RWPE1 (cell line): ENCODE data around the gene SLCO1A2.
"Not testable (repeated sequence)": the region's sequence is repeated elsewhere in the genome, so short reads cannot be mapped to it uniquely, and the experiment has no call there.

ENCODE experiments used
- CTCF ChIA-PET: fragments of 350-600 bp; sonication (Branson Sonifier 250); formaldehyde crosslinking; extraction: SDS; loops from one replicate; lab custom pipeline; 2021; lab: Yijun Ruan, JAX
- POLR2A ChIA-PET: fragments of 400-600 bp; formaldehyde crosslinking; extraction: SDS; loops from one replicate; lab custom pipeline; 2020; ENCODE audit warnings: antibody characterized with exemption; ENCODE audit not compliant: low non-redundant PET; lab: Yijun Ruan, JAX
- DNase-seq: peaks from one replicate; pipeline ENCODE4 v3.0.0; 2012; ENCODE audit warnings: low spot score
- H3K27ac ChIP-seq: fragments of 450-650 bp; 2 replicates; pipeline ENCODE4 v1.5.1; 2017
- CTCF ChIP-seq: fragments of 450-650 bp; conservative IDR thresholded peaks from 2 replicates; pipeline ENCODE4 v1.5.1; 2017; ENCODE audit warnings: low read depth, mild to moderate bottlenecking

Gene SLCO1A2

DNA sequence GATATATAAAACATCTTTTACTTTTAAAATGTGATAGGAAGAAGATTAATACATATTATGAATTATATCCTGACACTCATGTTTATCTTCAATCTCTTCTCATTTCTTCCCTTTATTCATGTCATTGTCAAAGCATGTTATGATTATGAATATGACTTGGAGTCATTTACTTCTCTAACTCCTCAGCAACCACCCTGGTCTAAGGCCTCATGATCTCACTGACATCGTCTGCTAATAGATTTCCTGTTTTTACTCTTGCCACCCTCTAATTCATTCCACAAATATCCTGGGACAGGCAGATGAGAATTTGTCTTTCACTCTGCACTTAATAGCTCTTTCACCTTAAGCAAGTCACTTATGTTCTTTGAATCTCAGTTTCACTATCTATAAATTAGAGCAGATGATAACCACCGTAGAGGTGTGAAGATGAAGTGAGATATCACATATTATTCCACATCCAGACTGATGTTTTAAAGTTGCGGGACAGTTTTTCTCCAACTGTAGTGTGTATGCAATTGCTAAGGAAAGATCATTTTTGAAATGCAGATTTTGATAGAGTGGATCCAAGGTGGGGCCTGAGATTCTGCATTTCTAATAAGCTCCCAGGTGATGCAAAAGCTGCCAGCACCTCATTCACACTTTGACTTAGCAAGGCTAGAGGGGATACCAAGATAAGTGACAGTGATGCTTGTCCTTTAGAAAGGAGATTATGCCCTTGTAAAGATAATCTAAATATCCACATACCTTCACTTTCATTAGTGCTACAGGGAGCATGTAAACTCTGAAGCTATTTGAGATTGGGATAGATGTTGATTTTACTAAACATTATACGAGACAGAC is 34.6 kb upstream of the SLCO1A2 start:
- no peak for TF ChIP-seq CTCF
- ChIA-PET POLR2A (no interaction called here), CTCF (no interaction called here)
- DNase-seq = no peak
- H3K27ac ChIP-seq = no peak overlapping the region

DNA sequence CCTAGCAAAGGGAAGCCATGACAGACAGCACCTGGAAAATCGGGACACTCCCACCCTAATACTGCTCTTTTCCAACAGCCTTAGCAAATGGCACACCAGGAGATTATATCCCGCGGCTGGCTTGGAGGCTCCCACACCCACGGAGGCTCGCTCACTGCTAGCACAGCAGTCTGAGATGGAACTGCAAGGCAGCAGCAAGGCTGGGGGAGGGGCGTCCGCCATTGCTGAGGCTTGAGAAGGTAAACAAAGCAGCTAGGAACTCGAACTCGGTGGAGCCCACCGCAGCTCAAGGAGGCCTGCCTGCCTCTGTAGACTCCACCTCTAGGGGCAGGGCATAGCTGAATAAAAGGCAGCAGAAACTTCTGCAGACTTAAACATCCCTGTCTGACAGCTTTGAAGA is 25.9 kb upstream of the SLCO1A2 start:
- DNase-seq, CTCF ChIA-PET, POLR2A ChIA-PET, H3K27ac ChIP-seq: not testable (repeated sequence)

- POLR2A ChIA-PET = no interaction called here
- CTCF ChIA-PET = no interaction called here
- no peak for DNase-seq
- H3K27ac ChIP-seq = no peak overlapping the region
- TF ChIP-seq CTCF = no peak
Observed at GRCh38 chr12:21354641-21355040, 19.9 kb upstream of the SLCO1A2 start.

DNA sequence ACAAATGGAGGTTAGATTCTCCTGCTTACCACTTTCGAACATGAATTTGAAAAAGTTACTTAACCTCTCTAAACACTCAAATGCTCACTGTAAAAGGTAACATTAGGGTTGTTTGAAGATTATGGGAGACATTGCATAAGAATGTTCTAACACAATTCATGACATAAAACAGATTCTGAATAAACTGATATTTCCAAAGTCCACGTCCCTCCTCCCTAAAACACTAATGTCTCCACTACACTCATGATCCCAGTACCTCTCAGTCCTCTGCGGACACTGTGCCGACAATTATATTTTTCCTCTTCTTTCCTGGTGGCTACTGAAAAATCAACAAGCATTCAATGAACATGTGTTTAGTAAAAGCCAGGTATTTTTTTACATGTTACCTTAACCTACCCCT is 19.2 kb upstream of the SLCO1A2 start:
- no peak for TF ChIP-seq CTCF
- POLR2A ChIA-PET = no interaction called here
- CTCF ChIA-PET = interaction anchor here (0.6 kb wide), 1 partner anchor 9 kb away, joined by 3 read pairs; no protein-coding TSS in a partner anchor
- DNase-seq = no peak
- no peak overlapping the region for H3K27ac ChIP-seq

DNA sequence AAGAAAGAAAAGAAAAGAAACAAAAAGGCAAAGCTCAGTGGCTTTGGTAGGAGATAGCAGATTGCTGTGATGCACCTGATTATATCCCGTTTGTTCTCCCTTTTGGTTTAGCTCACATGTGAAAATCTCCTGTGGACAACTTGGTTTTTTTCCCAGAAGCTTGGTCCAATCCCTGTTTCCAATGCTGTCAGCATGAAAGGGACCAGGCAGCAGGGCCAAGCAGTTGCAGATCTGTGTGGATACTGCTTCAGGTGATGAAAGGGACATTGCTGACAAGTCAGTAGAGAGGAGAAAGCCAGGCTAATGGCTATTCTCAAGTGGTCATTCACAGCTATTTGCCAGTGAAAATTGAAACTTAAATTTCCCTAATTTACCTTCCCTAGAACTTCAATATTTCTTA is 18.8 kb upstream of the SLCO1A2 start:
- POLR2A ChIA-PET = no interaction called here
- no peak overlapping the region for H3K27ac ChIP-seq
- CTCF ChIA-PET = interaction anchor here (0.6 kb wide), 1 partner anchor 9 kb away, joined by 3 read pairs; no protein-coding TSS in a partner anchor
- DNase-seq = no peak
- TF ChIP-seq CTCF = no peak

DNA sequence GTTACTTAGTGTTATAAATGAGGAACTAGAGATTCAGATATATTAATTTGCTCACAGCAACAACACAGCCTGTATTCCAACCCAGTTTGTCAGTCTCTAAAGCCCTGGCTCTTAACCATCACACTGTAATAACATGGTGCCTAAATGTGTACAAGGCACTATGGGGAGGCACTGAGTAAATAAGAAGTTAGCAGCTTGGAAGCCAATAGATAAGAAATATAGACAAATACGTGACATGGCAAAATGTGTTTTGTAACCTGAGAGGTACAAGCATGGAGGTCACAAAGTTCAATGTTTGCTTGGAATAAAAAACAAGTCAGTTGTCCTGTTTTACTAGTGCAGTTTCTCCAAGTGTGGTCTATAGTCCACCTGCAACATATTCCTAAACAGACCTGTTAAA is 16.3 kb upstream of the SLCO1A2 start:
- no peak for TF ChIP-seq CTCF
- DNase-seq = no peak
- no peak overlapping the region for H3K27ac ChIP-seq
- POLR2A ChIA-PET = no interaction called here
- CTCF ChIA-PET = no interaction called here

GRCh38 chr12:21346542-21347205 is 12.0 kb upstream of the SLCO1A2 start:
- TF ChIP-seq CTCF = no peak
- CTCF ChIA-PET = no interaction called here
- no peak for DNase-seq
- POLR2A ChIA-PET = no interaction called here
- no peak overlapping the region for H3K27ac ChIP-seq
